NCI-H82 treated with DMSO at 0.1 percent for 48 hours (cell line): ENCODE data around the gene ZFP3.
"Not testable (repeated sequence)": the region's sequence is repeated elsewhere in the genome, so short reads cannot be mapped to it uniquely, and the experiment has no call there.

Experiments
- DNase-seq: peaks from one replicate; lab custom pipeline; 2025; ENCODE audit not compliant: unreplicated experiment; lab: John Stamatoyannopoulos, UW

The ZFP3 gene

GRCh38 chr17:5077275-5077674, 992 bp upstream of the ZFP3 start:
- not testable (repeated sequence) for DNase-seq

GRCh38 chr17:5077781-5078105, 524 bp upstream of the ZFP3 start:
- no peak for DNase-seq

- no peak for DNase-seq
Observed at GRCh38 chr17:5080591-5080990, 2.3 kb downstream of the ZFP3 start.

GRCh38 chr17:5092218-5093010, 14.1 kb downstream of the ZFP3 start:
- DNase-seq = no peak

- no peak for DNase-seq
Observed at GRCh38 chr17:5096731-5097100, 18.4 kb downstream of the ZFP3 start.

- DNase-seq = peak; percentile 70
Observed at GRCh38 chr17:5097101-5097834, 19.0 kb downstream of the ZFP3 start.

- DNase-seq = no peak
Observed at GRCh38 chr17:5099271-5099670, 21.0 kb downstream of the ZFP3 start.

- DNase-seq = no peak
Observed at GRCh38 chr17:5100832-5101231, 22.6 kb downstream of the ZFP3 start.

- DNase-seq = no peak
Observed at GRCh38 chr17:5110816-5111215, 32.5 kb downstream of the ZFP3 start.

GRCh38 chr17:5111402-5112204, 33.3 kb downstream of the ZFP3 start, which contains the start of gene ZNF232:
Gene ZNF232 (minus strand): TSS chr17:5111878. CDS start chr17:5111822, 56 bp downstream.
- DNase-seq = peak; percentile 86

- DNase-seq = no peak
Observed at GRCh38 chr17:5115673-5116651, 37.7 kb downstream of the ZFP3 start, which contains the start of gene USP6. Gene USP6 (plus strand): TSS chr17:5116032. CDS start chr17:5130368, 14,336 bp downstream.

- no peak for DNase-seq
Observed at GRCh38 chr17:5118219-5118618, 40.0 kb downstream of the ZFP3 start.

- no peak for DNase-seq
Observed at GRCh38 chr17:5120036-5120435, 41.8 kb downstream of the ZFP3 start.

GRCh38 chr17:5120436-5121185, 42.3 kb downstream of the ZFP3 start:
- DNase-seq = not testable (repeated sequence)

- DNase-seq = no peak
Observed at GRCh38 chr17:5121186-5121841, 43.0 kb downstream of the ZFP3 start.

- not testable (repeated sequence) for DNase-seq
Observed at GRCh38 chr17:5122056-5122455, 43.8 kb downstream of the ZFP3 start.

- DNase-seq = no peak
Observed at GRCh38 chr17:5122586-5123342, 44.5 kb downstream of the ZFP3 start.

- no peak for DNase-seq
Observed at GRCh38 chr17:5123343-5124124, 45.3 kb downstream of the ZFP3 start.
